Right cardiac atrium (tissue), 5 donors: Measurements from ENCODE around the gene PRICKLE1. TPM values are rescaled to one million over a fixed set of nuclear protein-coding genes. Genes with fewer than 3 reads are reported as not detected.
A peak's percentile ranks its signal among the peaks of the same experiment; 100 is the strongest.

Experiments used
- ATAC-seq, 2 donors: fragments of 200-7000 bp; cut with Tn5 transposase; one replicate each; pipeline versions ENCODE4 v1.8.0 to v1.9.1; 2020; ENCODE audit warnings: moderate library complexity in 2 of 2, mild to moderate bottlenecking in 1 of 2
- DNase-seq, 3 donors: peaks; one replicate each; pipeline ENCODE4 v3.0.0-alpha.2; 2020
- H3K27ac ChIP-seq: one replicate; pipeline ENCODE4 v1.5.1; 2013; ENCODE audit warnings: mild to moderate bottlenecking, low read length, control low read depth, moderate library complexity
- H3K27me3 ChIP-seq: one replicate; pipeline ENCODE4 v1.6.1; 2013; ENCODE audit not compliant: control insufficient read depth, insufficient read depth
- H3K4me1 ChIP-seq: one replicate; pipeline ENCODE4 v1.6.1; 2013; ENCODE audit warnings: low read length; ENCODE audit not compliant: control insufficient read depth, insufficient read depth
- H3K4me3 ChIP-seq: one replicate; pipeline ENCODE4 v1.5.1; 2013; ENCODE audit warnings: low read length, control low read depth
- H3K9me3 ChIP-seq: one replicate; pipeline ENCODE4 v1.6.1; 2013; ENCODE audit warnings: low read length; ENCODE audit not compliant: control insufficient read depth
- WGBS: extraction: QIAGEN DNeasy Blood & Tissue Kit; methylation state at CpG from one replicate; pipeline ENCODE4 v1.1.7; 2013; 5-methylcytosine and 5-hydroxymethylcytosine counted together
- intact Hi-C, 4 donors: fragments of 100-400 bp; cut with DNase I; formaldehyde crosslinking; loops; one replicate each; pipeline versions ENCODE4 v1.11.0 to v1.14.0; 2022 to 2023
- polyA plus RNA-seq: library from polyadenylated mRNA; stranded (reverse); fragments of 200-250 nt; gene quantifications from one replicate; pipeline ENCODE4 v1.2.3, GENCODE V29; 2013
- total RNA-seq, 4 donors: library from RNA; stranded (reverse); fragmentation: NEBNext Ultra II Directional; extraction: Animal tissue kit (Norgen Biotek cat#: 25700); gene quantifications; one replicate each; pipeline ENCODE4 v1.2.1, GENCODE V29; 2021
- donor health status: healthy with polysubstance abuse.
- donor health status: DM: no; HTN: yes; CAD: no.
- donor health status: DM: no; HTN: no; CAD: no.
- donor health status: DM: no; HTN: yes; CAD: no; lungs with severe emphysema.
- donor health status: DM: yes; HTN: yes; CAD: no.

PRICKLE1 gene
- total and polyA plus RNA-seq, 5 donors, result 7.1 to 27.2 (median 24.9) TPM

DNA sequence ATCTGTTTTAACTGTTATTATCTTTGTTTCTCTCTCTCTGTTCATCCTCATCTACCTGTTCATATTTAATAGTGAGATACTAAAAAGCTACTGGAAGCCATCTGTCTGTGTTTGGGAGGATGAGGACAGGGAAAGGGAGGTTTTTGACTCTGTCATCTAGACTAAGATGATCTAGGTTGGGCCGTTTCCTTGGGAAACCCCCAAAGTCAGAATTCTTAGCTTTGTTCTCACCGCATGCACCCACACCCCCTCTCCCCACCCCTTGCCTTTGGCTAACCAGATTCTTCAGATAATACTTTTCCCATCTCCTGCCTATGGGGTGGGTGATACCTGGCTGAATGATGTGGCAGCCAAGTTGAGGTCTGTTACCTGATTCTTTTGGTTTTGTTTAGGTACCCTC, 73.0 kb downstream of the PRICKLE1 start:
- Histone ChIP-seq H3K27ac (no peak overlapping the region), H3K9me3 (no peaks in the 10 kb centered on the region), H3K4me3 (no peak overlapping the region), H3K27me3 (no peaks in the 10 kb centered on the region), H3K4me1 (no peaks in the 10 kb centered on the region)
- WGBS, result 91% methylated on average over 2 of the region's 2 CpGs
- DNase-seq (no peak), ATAC-seq (no peak)
- intact Hi-C loops, result no loop called here

DNA sequence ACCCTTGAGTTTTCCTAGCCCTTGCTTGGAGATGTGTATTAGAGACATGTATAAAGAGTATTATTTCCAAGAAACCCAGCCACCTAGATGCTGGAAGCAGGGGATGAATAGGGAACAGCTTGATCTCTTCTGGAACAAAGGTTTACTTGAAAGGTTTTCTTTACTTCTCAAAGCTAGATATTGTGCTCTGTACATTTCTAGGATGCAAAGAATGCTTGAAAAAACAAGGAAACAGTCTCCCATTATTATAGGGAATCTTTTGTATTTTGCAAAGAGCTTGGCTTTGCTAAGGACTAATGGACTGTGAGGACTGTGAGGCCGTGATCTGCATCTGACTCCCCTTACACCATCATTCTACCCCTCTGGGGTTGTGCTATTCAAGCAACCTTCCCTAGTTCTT, 77.9 kb downstream of the PRICKLE1 start:
- Histone ChIP-seq H3K27ac (no peak overlapping the region), H3K9me3 (no peaks in the 10 kb centered on the region), H3K4me1 (no peaks in the 10 kb centered on the region), H3K27me3 (no peaks in the 10 kb centered on the region), H3K4me3 (no peak overlapping the region)
- 90% methylated on average over 1 of the region's 1 CpG for WGBS
- ATAC-seq (no peak), DNase-seq (no peak)
- intact Hi-C loops, result no loop called here

DNA sequence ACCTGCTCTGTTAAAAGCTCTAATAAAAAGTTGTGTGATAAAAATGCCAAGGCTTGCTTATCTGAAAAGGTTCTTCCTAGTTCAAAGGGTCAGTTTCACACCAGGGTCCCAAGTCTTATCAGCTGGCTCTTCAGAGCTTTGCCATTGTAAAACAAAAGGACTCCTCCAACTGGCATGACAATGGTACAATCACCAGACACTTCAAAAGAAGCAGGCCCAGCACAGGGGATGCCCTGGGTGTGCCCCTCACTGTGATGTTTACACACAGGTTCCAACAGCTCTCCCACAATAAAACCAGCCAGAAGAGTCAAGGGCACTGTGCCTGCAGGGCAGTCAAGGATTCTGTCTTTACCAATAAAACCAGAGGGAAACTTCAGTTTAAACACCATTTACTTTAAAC, 78.7 kb downstream of the PRICKLE1 start:
- DNase-seq (no peak), ATAC-seq (no peak)
- Histone ChIP-seq H3K27ac (no peak overlapping the region), H3K9me3 (no peaks in the 10 kb centered on the region), H3K4me1 (no peaks in the 10 kb centered on the region), H3K4me3 (no peak overlapping the region), H3K27me3 (no peaks in the 10 kb centered on the region)
- intact Hi-C loops, result no loop called here

DNA sequence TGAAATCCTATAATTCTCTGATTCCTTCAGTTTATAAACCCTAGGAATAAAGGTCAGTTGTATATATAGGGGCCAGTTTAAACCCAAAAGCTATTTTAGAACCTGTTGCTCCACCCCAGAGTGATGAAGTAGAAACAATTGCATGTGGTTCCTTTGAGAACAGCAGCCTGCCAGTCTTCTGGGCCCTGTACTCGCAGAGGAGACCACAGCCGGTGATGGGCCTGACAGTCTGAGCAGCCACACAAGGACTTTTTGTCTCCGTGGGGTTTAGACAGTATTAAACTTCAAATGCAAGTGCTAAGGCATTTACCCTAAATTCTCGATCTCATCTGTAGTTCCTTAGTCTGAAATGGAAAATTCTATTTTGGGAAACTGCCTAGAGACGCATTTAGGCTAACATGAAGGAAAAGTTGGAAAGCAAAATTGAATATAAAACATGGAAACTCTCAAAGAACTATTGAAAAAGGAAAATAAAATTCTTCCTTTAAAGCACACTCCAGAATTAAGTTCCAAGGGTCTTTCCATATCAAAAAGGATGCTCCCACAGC, 80.6 kb downstream of the PRICKLE1 start:
- WGBS, result 37% methylated on average over 5 of the region's 5 CpGs
- DNase-seq (no peak), ATAC-seq (peak; percentile 14 to 39)
- no peaks in the 10 kb centered on the region for H3K9me3 ChIP-seq
- no peak overlapping the region for H3K4me3 ChIP-seq
- intact Hi-C loops, result no loop called here
- no peak overlapping the region for H3K27ac ChIP-seq
- H3K4me1 ChIP-seq, result no peaks in the 10 kb centered on the region
- no peaks in the 10 kb centered on the region for H3K27me3 ChIP-seq

DNA sequence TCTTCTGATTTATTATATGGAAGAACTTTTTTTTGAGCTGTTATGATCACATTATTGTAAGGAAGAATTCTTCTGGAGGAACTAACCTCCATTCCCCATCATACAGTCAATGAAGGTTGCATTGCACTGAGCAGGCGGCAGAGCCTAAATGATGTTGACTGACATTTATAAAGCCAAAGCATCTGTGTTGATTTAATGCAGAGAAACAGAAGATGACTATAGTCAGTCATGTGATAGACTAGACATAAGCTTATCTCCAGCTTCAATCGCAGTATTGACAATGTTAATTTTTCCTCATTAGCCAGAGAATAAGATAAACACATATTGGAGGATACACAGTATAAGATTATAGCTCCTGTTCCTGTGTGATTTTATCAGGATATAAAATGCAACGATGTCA, 82.0 kb downstream of the PRICKLE1 start:
- Histone ChIP-seq H3K4me1 (no peaks in the 10 kb centered on the region), H3K4me3 (no peak overlapping the region), H3K27me3 (no peaks in the 10 kb centered on the region), H3K27ac (no peak overlapping the region), H3K9me3 (no peaks in the 10 kb centered on the region)
- DNase-seq (no peak), ATAC-seq (no peak)
- intact Hi-C loops, result no loop called here
- WGBS, result 81% methylated on average over 3 of the region's 3 CpGs

DNA sequence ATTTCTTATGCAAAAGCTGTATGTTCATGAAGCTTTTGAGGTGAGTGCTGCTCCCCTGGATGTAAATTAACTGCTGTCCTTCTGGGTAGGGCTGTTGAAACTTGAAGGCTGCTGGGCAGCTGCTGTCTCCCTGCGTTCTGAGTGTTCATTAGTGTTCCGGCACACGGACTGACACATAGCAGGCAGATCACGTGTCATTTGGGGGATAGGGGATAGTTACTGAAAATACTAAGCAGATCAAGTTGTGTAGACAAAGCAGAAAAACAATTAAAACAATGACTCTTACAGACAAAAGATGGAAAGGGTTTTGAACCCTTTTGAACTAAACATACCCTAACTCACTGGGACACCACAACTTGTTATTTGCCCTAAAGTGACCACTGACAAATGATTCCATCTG, 82.5 kb downstream of the PRICKLE1 start:
- DNase-seq, result no peak
- Histone ChIP-seq H3K4me1 (no peaks in the 10 kb centered on the region), H3K27me3 (no peaks in the 10 kb centered on the region), H3K27ac (no peak overlapping the region), H3K9me3 (no peaks in the 10 kb centered on the region), H3K4me3 (no peak overlapping the region)
- intact Hi-C loops, result no loop called here
- no peak for ATAC-seq
- 58% methylated on average over 4 of the region's 4 CpGs for WGBS

DNA sequence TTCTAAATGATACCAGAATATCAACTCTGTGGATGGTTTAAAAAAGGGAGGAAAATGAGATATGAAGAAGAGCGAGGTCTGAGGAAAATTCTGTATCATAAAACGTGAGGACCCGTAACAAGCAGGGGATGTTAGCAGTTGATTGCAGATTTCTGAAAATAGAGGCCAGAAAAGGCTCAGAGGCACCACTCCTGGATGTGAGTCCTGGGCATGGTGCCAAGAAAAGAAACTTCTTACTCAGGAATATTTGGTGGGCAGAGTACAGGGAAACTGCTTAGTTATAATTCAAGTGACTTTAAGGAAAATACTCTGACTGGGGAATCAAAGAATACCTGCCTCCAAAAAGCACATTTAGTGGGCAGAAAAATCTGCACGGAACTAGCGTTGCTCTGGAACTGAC, 85.5 kb downstream of the PRICKLE1 start:
- no peak overlapping the region for H3K27ac ChIP-seq
- WGBS, result 40% methylated on average over 5 of the region's 5 CpGs
- H3K9me3 ChIP-seq, result no peaks in the 10 kb centered on the region
- no peak overlapping the region for H3K4me3 ChIP-seq
- ATAC-seq (peak in 1 of 2 donors; percentile 42), DNase-seq (no peak)
- no peaks in the 10 kb centered on the region for H3K4me1 ChIP-seq
- intact Hi-C loops, result no loop called here
- H3K27me3 ChIP-seq, result no peaks in the 10 kb centered on the region

DNA sequence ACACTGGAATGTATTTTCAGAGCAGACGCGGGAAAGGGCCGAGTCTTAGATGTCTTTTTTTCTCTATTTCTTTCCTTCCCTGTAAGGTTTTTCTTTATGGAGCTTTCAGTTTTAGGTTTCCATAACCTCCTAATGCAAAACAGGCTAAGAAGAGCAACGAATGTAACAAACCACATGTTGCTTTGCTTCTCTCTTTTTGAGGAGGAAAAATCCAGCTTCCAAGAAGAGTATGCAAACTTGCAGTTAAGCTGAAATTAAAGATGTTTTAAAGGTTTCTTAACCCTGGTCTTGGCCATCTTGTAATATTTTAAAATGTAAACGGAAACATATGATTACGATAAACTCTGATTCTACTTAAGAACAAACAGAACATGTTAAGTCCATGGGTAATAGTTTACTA, 86.9 kb downstream of the PRICKLE1 start:
- H3K27ac ChIP-seq, result no peak overlapping the region
- H3K27me3 ChIP-seq, result no peaks in the 10 kb centered on the region
- DNase-seq (no peak), ATAC-seq (no peak)
- no peaks in the 10 kb centered on the region for H3K9me3 ChIP-seq
- intact Hi-C loops, result no loop called here
- no peak overlapping the region for H3K4me3 ChIP-seq
- no peaks in the 10 kb centered on the region for H3K4me1 ChIP-seq
- WGBS, result 77% methylated on average over 6 of the region's 6 CpGs

DNA sequence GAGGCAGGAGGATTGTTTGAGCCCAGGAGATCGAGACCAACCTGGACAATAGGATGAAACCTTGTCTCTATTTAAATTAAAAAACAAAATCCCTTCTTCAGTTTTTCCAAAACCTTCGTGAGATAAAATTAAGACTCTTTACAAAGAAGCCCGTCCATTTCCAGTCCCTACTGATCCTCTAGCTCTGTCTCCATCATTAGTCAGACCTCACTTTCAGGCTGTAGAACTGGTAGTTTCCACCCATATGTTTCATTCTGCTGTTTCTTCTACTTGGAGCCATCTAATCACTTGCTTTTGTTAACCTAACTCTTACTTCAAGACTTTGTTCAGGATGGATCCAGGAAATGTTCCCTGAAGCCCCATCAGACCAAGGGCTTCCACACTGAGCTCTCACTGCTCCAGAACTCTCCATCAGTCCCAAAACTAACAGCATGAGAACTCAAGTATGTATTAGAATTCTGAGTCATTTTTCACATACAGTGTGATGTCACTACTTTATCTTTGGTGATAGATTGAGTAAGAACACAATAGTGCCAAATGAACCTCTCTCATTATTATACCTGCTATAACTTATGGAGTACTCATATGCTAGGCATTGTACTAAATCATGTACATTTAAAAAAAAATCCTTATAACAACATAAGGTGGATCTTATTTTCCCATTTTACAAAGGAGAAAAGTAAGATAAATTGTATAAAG, 90.8 kb downstream of the PRICKLE1 start:
- Histone ChIP-seq H3K9me3 (no peaks in the 10 kb centered on the region), H3K27ac (no peak overlapping the region), H3K4me3 (no peak overlapping the region), H3K27me3 (no peaks in the 10 kb centered on the region), H3K4me1 (no peaks in the 10 kb centered on the region)
- DNase-seq (no peak), ATAC-seq (peak in 1 of 2 donors; percentile 28)
- intact Hi-C loops, result no loop called here
- 93% methylated on average over 3 of the region's 3 CpGs for WGBS

DNA sequence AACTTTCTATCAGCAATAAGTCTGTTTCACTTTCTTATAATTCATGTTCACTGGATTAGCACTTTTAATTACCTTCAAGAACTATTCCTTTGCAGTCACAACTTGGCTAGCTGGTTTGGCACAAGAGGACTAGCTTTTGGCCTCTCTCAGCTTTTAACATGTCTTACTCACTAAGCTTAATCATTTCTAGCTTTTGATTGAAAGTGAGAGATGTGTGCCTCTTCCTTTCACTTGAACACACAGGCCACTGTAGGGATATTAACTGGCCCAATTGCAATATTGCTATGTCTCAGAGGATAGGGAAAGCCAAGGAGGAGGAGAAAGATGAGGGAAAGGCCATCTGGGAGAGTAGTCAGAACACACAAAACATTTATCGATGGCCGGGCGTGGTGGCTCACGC, 92.7 kb downstream of the PRICKLE1 start:
- Histone ChIP-seq H3K9me3 (no peaks in the 10 kb centered on the region), H3K4me3 (no peak overlapping the region), H3K27me3 (no peaks in the 10 kb centered on the region), H3K27ac (no peak overlapping the region), H3K4me1 (no peaks in the 10 kb centered on the region)
- intact Hi-C loops, result no loop called here
- 94% methylated on average over 4 of the region's 4 CpGs for WGBS
- no peak for ATAC-seq
- DNase-seq, result no peak

DNA sequence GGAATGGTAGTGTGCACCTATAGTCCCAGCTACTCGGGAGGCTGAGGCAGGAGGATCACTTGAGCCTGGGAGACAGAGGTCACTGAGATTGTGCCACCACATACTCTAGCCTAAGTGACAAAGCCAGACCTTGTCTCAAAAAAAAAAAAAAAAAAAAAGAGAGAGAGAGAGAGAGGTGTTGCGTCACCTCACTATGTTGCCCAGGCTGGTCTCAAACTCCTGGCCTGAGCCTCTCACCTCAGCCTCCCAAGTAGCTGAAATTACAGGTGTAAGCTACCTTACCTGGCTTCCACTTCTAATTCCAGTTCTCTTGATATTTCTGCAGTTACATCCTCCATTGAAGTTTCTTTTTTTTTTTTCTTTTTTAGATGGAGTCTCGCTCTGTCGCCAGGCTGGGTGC, 94.3 kb downstream of the PRICKLE1 start:
- no peak overlapping the region for H3K27ac ChIP-seq
- H3K27me3 ChIP-seq, result no peaks in the 10 kb centered on the region
- ATAC-seq (no peak), DNase-seq (no peak)
- intact Hi-C loops, result no loop called here
- 95% methylated on average over 4 of the region's 4 CpGs for WGBS
- no peaks in the 10 kb centered on the region for H3K9me3 ChIP-seq
- H3K4me3 ChIP-seq, result no peak overlapping the region
- no peaks in the 10 kb centered on the region for H3K4me1 ChIP-seq

DNA sequence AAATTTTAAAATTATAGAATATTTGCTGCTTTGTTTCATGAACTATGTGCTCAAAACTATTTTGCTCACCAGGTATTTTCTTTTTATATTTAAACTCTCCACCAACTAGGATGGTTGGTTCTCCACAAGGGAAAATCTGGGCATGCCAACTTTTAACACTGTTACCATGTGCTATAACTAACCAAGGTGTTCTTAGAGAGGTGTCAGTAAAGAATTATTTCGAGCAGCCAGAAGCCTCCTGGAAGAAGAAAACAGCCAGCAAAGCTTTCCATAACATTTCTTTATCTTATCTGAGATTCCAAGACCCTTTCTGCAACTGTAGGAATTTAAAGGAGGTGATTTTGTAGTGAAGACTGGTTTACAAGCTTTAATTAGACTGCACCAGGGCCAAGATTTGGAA, 97.3 kb downstream of the PRICKLE1 start:
- H3K27me3 ChIP-seq, result no peaks in the 10 kb centered on the region
- no peak for ATAC-seq
- no peaks in the 10 kb centered on the region for H3K9me3 ChIP-seq
- intact Hi-C loops, result no loop called here
- no peak overlapping the region for H3K4me3 ChIP-seq
- 63% methylated on average over 1 of the region's 1 CpG for WGBS
- H3K27ac ChIP-seq, result no peak overlapping the region
- H3K4me1 ChIP-seq, result no peaks in the 10 kb centered on the region
- DNase-seq, result no peak
